DOHH2 (cell line): Measurements from ENCODE around the gene CD79B.

ENCODE experiments used
- H3F3A ChIP-seq: fragments of 200-600 bp; sonication (generic), shearing (Covaris generic); 2 replicates; pipeline ENCODE4 v1.6.0; 2016; ENCODE audit warnings: antibody characterized with exemption, mild to moderate bottlenecking; ENCODE audit not compliant: control insufficient read depth, insufficient read depth
- H3K27ac ChIP-seq: fragments of 200-600 bp; sonication (generic); 2 replicates; pipeline ENCODE4 v1.5.1; 2014; ENCODE audit warnings: low read depth, mild to moderate bottlenecking, low read length, moderate library complexity
- H3K27me3 ChIP-seq: fragments of 200-600 bp; sonication (generic); 2 replicates; pipeline ENCODE4 v1.6.1; 2014; ENCODE audit warnings: mild to moderate bottlenecking, low read length, mixed read lengths; ENCODE audit not compliant: control insufficient read depth
- H3K36me3 ChIP-seq: fragments of 200-600 bp; sonication (generic); 2 replicates; pipeline ENCODE4 v1.6.1; 2014; ENCODE audit warnings: mild to moderate bottlenecking, low read length, moderate library complexity, mixed read lengths; ENCODE audit not compliant: control insufficient read depth
- H3K4me1 ChIP-seq: fragments of 200-600 bp; sonication (generic); 2 replicates; pipeline ENCODE4 v1.6.1; 2014; ENCODE audit warnings: mild to moderate bottlenecking, low read length, mixed read lengths; ENCODE audit not compliant: control insufficient read depth
- H3K4me2 ChIP-seq: fragments of 200-600 bp; sonication (generic); 2 replicates; pipeline ENCODE4 v1.6.0; 2014; ENCODE audit warnings: mild to moderate bottlenecking, low read length, moderate library complexity
- H3K4me3 ChIP-seq: fragments of 200-600 bp; sonication (generic); 2 replicates; pipeline ENCODE4 v1.5.1; 2014; ENCODE audit warnings: mild to moderate bottlenecking, low read length, mixed read lengths
- H3K79me2 ChIP-seq: fragments of 200-600 bp; sonication (generic); 2 replicates; pipeline ENCODE4 v1.6.1; 2014; ENCODE audit warnings: mild to moderate bottlenecking, low read length, mixed read lengths; ENCODE audit not compliant: control insufficient read depth
- H3K9me2 ChIP-seq: fragments of 200-600 bp; sonication (generic); replicated peaks from 2 replicates; pipeline ENCODE4 v1.6.1; 2014; ENCODE audit warnings: mild to moderate bottlenecking, low read length, mixed read lengths; ENCODE audit not compliant: control insufficient read depth
- H3K9me3 ChIP-seq: fragments of 200-600 bp; sonication (generic); 2 replicates; pipeline ENCODE4 v1.6.1; 2014; ENCODE audit warnings: antibody characterized with exemption, low read length, mixed read lengths; ENCODE audit not compliant: control insufficient read depth, insufficient read depth
- H4K20me1 ChIP-seq: fragments of 200-600 bp; sonication (generic); 2 replicates; pipeline ENCODE4 v1.6.0; 2014; ENCODE audit warnings: low read depth, mild to moderate bottlenecking, antibody characterized with exemption, low read length, moderate library complexity; ENCODE audit not compliant: control insufficient read depth, insufficient read depth
- CTCF ChIP-seq: fragments of 200-600 bp; sonication (generic); IDR thresholded peaks from one replicate; pipeline ENCODE4 v1.5.1; 2014; ENCODE audit warnings: antibody characterized with exemption, mild to moderate bottlenecking, low read depth, low read length; ENCODE audit not compliant: poor library complexity, severe bottlenecking
- EZH2phosphoT487 ChIP-seq: fragments of 200-600 bp; sonication (generic); IDR thresholded peaks from 2 replicates; pipeline ENCODE4 v1.6.1; 2017; ENCODE audit warnings: borderline replicate concordance, mild to moderate bottlenecking, antibody characterized with exemption, low read length, moderate library complexity, mixed read lengths

The CD79B gene

GRCh38 chr17:63961355-63962212 lies 29.5 kb upstream of the CD79B start:
- Histone ChIP-seq H3K4me1 (peaks cover 4% of the 10 kb centered on the region), H3K27me3 (no peaks in the 10 kb centered on the region), H3F3A (0 out of 2 replicates have a peak, but pooled peaks cover 4% of the 10 kb centered on the region), H3K9me3 (no peaks in the 10 kb centered on the region), H4K20me1 (no peaks in the 10 kb centered on the region), H3K9me2 (no peaks in the 10 kb centered on the region), H3K4me3 (no peak overlapping the region), H3K27ac (no peak overlapping the region), H3K79me2 (no peaks in the 10 kb centered on the region), H3K4me2 (peak overlapping the region; percentile 14; the same call in 1 of the 2 replicates), H3K36me3 (no peaks in the 10 kb centered on the region)
- TF ChIP-seq EZH2phosphoT487 = no peak
- TF ChIP-seq CTCF = no peak

GRCh38 chr17:63960430-63960829 lies 28.3 kb upstream of the CD79B start:
- peaks cover 4% of the 10 kb centered on the region for H3K4me1 ChIP-seq
- H3K27ac ChIP-seq = no peak overlapping the region
- TF ChIP-seq CTCF (no peak), EZH2phosphoT487 (no peak)
- no peaks in the 10 kb centered on the region for H3K79me2 ChIP-seq
- H3K36me3 ChIP-seq = no peaks in the 10 kb centered on the region
- no peaks in the 10 kb centered on the region for H3K27me3 ChIP-seq
- H3K4me3 ChIP-seq = no peak overlapping the region
- no peak overlapping the region for H3K4me2 ChIP-seq
- no peaks in the 10 kb centered on the region for H3K9me2 ChIP-seq
- H4K20me1 ChIP-seq = no peaks in the 10 kb centered on the region
- no peaks in the 10 kb centered on the region for H3K9me3 ChIP-seq
- H3F3A ChIP-seq = 0 out of 2 replicates have a peak, but pooled peaks cover 4% of the 10 kb centered on the region

GRCh38 chr17:63960006-63960405 lies 27.9 kb upstream of the CD79B start:
- H3K9me3 ChIP-seq = no peaks in the 10 kb centered on the region
- no peak overlapping the region for H3K4me3 ChIP-seq
- H3F3A ChIP-seq = 0 out of 2 replicates have a peak, but pooled peaks cover 4% of the 10 kb centered on the region
- no peaks in the 10 kb centered on the region for H3K36me3 ChIP-seq
- TF ChIP-seq CTCF (no peak), EZH2phosphoT487 (no peak)
- H3K27me3 ChIP-seq = no peaks in the 10 kb centered on the region
- no peak overlapping the region for H3K4me2 ChIP-seq
- H3K79me2 ChIP-seq = no peaks in the 10 kb centered on the region
- H4K20me1 ChIP-seq = no peaks in the 10 kb centered on the region
- H3K27ac ChIP-seq = no peak overlapping the region
- H3K9me2 ChIP-seq = no peaks in the 10 kb centered on the region
- peaks cover 7% of the 10 kb centered on the region for H3K4me1 ChIP-seq
